HFFc6 (cell line): ENCODE data around the gene ASTN2. TPM values are rescaled to one million over a fixed set of nuclear protein-coding genes. Genes with fewer than 3 reads are reported as not detected.

Experiments used
- DNase-seq: peaks from one replicate; pipeline ENCODE4 v3.0.0-alpha.2; 2018
- H3K27ac Mint-ChIP-seq: 2 replicates; pipeline ENCODE4 v1.8.0; 2020; ENCODE audit warnings: mild to moderate bottlenecking, mixed read lengths
- H3K27me3 Mint-ChIP-seq: 2 replicates; pipeline ENCODE4 v1.8.0; 2021; ENCODE audit warnings: mild to moderate bottlenecking, moderate library complexity, mixed read lengths; ENCODE audit not compliant: insufficient read depth
- H3K36me3 Mint-ChIP-seq: 2 replicates; pipeline ENCODE4 v1.8.0; 2021; ENCODE audit warnings: low read depth, mixed read lengths
- H3K4me1 Mint-ChIP-seq: 2 replicates; pipeline ENCODE4 v1.8.0; 2020; ENCODE audit warnings: low read depth, mixed read lengths
- H3K4me3 Mint-ChIP-seq: 2 replicates; pipeline ENCODE4 v1.8.0; 2020; ENCODE audit warnings: mild to moderate bottlenecking, moderate library complexity, mixed read lengths
- H3K9me3 Mint-ChIP-seq: 2 replicates; pipeline ENCODE4 v1.8.0; 2020; ENCODE audit warnings: mild to moderate bottlenecking, mixed read lengths
- total RNA-seq, 6 experiments: library from RNA; stranded (reverse); fragmentation: NEBNext Ultra II Directional; extraction: Animal tissue kit (Norgen Biotek cat#: 25700); gene quantifications; 2 replicates in 1 of 6; 3 replicates in 5 of 6; pipeline ENCODE4 v1.2.3, GENCODE V29; 2021
- TF ChIP-seq, protein P1 (sequence below): fragments of 200-600 bp; sonication (generic); IDR thresholded peaks from 2 replicates; pipeline ENCODE4 v1.5.0; 2021; ENCODE audit warnings: antibody characterized with exemption, mild to moderate bottlenecking

The ASTN2 gene
- total RNA-seq, 6 experiments from 2014 or later: 7.3 to 9.7 (median 8.3) TPM

- peaks cover 4% of the 10 kb centered on the region; the same call in 1 of the 2 replicates for H3K27me3 Mint-ChIP-seq
- H3K4me3 Mint-ChIP-seq: no peak overlapping the region
- H3K4me1 Mint-ChIP-seq: peaks cover 24% of the 10 kb centered on the region
- no peak for DNase-seq
- H3K27ac Mint-ChIP-seq: no peak overlapping the region
- TF ChIP-seq, protein P1, sequence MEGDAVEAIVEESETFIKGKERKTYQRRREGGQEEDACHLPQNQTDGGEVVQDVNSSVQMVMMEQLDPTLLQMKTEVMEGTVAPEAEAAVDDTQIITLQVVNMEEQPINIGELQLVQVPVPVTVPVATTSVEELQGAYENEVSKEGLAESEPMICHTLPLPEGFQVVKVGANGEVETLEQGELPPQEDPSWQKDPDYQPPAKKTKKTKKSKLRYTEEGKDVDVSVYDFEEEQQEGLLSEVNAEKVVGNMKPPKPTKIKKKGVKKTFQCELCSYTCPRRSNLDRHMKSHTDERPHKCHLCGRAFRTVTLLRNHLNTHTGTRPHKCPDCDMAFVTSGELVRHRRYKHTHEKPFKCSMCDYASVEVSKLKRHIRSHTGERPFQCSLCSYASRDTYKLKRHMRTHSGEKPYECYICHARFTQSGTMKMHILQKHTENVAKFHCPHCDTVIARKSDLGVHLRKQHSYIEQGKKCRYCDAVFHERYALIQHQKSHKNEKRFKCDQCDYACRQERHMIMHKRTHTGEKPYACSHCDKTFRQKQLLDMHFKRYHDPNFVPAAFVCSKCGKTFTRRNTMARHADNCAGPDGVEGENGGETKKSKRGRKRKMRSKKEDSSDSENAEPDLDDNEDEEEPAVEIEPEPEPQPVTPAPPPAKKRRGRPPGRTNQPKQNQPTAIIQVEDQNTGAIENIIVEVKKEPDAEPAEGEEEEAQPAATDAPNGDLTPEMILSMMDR: no peak
- H3K36me3 Mint-ChIP-seq: no peaks in the 10 kb centered on the region
- H3K9me3 Mint-ChIP-seq: no peaks in the 10 kb centered on the region
These were observed 699.1 kb downstream of the ASTN2 start for GRCh38 chr9:116715751-116716150.

DNA sequence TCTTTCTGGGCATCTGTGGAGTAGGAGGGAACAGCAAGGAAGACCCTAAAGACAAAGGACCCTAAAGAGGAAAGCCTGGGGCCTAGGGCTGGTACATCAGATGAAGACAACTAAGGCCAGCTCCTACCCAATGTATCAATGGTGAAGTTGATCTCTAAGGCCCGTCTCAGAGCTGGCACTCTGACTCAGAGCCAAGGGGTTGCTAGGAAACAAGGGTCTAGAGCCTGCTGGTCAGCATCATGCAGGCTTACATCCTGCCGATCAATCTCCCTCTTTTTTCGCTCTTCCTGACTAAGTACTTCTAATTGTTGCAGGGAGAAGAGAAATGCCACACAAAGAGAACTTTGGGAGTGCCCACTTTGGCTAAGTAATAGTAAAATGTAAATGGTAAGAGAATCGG is 701.6 kb downstream of the ASTN2 start:
- Mint-ChIP-seq H3K9me3 (no peaks in the 10 kb centered on the region), H3K27ac (no peak overlapping the region), H3K4me1 (peaks cover 27% of the 10 kb centered on the region), H3K4me3 (no peak overlapping the region), H3K27me3 (peaks cover 4% of the 10 kb centered on the region; the same call in 1 of the 2 replicates), H3K36me3 (no peaks in the 10 kb centered on the region; the same call in 1 of the 2 replicates)
- no peak for DNase-seq
- TF ChIP-seq, protein P1: no peak

- peaks cover 27% of the 10 kb centered on the region for H3K4me1 Mint-ChIP-seq
These were observed 702.1 kb downstream of the ASTN2 start for GRCh38 chr9:116712781-116713180.

GRCh38 chr9:116706310-116707290 is 708.3 kb downstream of the ASTN2 start:
- peaks cover 11% of the 10 kb centered on the region; the same call in 1 of the 2 replicates for H3K36me3 Mint-ChIP-seq
- no peak overlapping the region for H3K4me3 Mint-ChIP-seq
- H3K27ac Mint-ChIP-seq: no peak overlapping the region
- DNase-seq: no peak
- TF ChIP-seq, protein P1: no peak
- peaks cover 40% of the 10 kb centered on the region for H3K4me1 Mint-ChIP-seq
- no peaks in the 10 kb centered on the region for H3K9me3 Mint-ChIP-seq
- H3K27me3 Mint-ChIP-seq: no peaks in the 10 kb centered on the region

More at GRCh38 chr9:116712781-116713180, 702.1 kb downstream of the ASTN2 start:
- H3K4me3 Mint-ChIP-seq: no peak overlapping the region
- DNase-seq: no peak
- H3K27ac Mint-ChIP-seq: no peak overlapping the region
- TF ChIP-seq, protein P1: no peak
- no peaks in the 10 kb centered on the region; the same call in 1 of the 2 replicates for H3K36me3 Mint-ChIP-seq
- 0 out of 2 replicates have a peak, but pooled peaks cover 1% of the 10 kb centered on the region for H3K27me3 Mint-ChIP-seq
- H3K9me3 Mint-ChIP-seq: no peaks in the 10 kb centered on the region

GRCh38 chr9:116705531-116705930 is 709.3 kb downstream of the ASTN2 start:
- H3K27me3 Mint-ChIP-seq: no peaks in the 10 kb centered on the region
- TF ChIP-seq, protein P1: no peak
- H3K4me1 Mint-ChIP-seq: peaks cover 50% of the 10 kb centered on the region
- H3K27ac Mint-ChIP-seq: no peak overlapping the region
- no peak for DNase-seq
- no peaks in the 10 kb centered on the region for H3K9me3 Mint-ChIP-seq
- H3K4me3 Mint-ChIP-seq: no peak overlapping the region
- H3K36me3 Mint-ChIP-seq: peaks cover 22% of the 10 kb centered on the region
